Cerebellar cortex (tissue), 1 donor: Measurements from ENCODE around the gene ATXN2.

Experiments used
- DNase-seq: peaks from one replicate; pipeline ENCODE4 v3.0.0-alpha.2; 2015; ENCODE audit warnings: low spot score

The ATXN2 gene

GRCh38 chr12:111417784-111418593 is 181.1 kb downstream of the ATXN2 start:
- DNase-seq: no peak

DNA sequence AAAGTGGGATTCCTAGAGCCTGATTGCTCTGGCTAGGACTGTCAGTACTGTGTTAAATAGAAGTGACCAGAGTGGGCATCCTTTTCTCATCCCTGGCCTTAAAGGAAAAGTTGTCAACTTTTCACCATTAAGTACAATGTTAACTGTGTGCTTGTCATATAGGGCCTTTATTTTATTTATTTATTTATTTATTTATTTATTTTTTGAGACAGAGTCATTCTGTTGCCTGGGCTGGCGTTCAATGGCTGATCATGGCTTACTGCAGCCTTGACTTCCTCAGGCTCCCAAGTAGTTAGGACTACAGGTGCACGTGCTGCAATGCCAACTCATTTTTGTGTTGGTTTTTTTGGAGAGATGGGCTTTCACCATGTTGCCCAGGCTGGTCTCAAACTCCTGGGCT is 181.8 kb downstream of the ATXN2 start:
- no peak for DNase-seq

DNA sequence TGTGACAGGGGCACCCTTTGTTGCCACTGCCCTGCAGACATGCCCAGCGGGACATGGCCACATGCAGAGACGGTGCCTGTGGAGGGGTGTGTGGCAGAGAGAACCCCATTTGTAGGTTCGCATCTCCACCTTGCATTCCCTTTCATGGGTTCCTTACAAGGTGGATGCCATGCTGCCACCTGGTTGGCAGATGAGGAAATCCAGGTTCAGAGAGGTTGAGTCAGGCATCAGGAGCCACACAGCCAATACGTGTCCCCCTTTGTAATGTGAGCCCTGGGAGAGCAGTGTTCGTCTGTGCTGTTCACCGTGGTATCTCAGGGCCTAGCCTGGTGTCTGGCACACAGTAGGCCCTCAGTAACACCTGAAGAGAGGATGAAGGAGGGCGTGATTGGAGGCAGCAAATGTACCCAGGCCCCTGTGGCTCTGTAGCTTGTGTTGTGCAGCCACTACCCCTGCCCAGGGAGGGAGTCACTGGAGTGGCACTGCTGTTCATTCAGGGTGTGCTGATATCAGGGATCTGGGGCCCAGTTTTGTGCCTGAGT is 184.3 kb downstream of the ATXN2 start:
- no peak for DNase-seq

- DNase-seq: no peak
These were observed 185.6 kb downstream of the ATXN2 start for GRCh38 chr12:111413442-111414086.

DNA sequence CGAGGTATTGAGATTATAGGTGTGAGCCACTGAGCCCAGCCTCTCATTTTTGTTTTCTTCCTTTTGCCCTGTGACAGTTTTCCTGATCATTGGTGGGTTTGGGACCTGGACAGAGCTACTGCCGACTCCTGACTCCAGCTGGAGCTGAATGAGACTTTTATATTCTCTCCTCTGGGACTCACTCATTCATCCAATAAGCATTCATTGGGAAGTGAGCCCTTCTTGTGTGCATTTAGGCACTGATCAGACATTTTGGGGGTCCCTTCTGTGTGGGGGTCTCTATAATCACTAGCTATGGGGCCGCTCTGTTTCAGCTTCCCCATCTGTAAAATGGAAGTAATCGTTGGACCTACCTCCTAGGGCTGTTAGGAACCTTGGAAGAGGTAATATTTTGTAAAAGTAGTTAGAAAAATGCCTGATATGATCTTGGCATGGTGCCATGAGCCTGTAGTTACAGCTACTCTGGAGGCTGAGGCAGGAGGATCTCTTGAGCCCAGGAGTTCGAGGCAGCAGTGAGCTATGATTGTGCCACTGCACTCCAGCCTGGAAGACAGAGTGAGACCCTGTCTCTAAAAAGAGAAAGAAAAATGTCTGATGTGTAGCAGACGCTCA is 186.2 kb downstream of the ATXN2 start:
- no peak for DNase-seq

- no peak for DNase-seq
These were observed 186.9 kb downstream of the ATXN2 start for GRCh38 chr12:111412007-111412829.

DNA sequence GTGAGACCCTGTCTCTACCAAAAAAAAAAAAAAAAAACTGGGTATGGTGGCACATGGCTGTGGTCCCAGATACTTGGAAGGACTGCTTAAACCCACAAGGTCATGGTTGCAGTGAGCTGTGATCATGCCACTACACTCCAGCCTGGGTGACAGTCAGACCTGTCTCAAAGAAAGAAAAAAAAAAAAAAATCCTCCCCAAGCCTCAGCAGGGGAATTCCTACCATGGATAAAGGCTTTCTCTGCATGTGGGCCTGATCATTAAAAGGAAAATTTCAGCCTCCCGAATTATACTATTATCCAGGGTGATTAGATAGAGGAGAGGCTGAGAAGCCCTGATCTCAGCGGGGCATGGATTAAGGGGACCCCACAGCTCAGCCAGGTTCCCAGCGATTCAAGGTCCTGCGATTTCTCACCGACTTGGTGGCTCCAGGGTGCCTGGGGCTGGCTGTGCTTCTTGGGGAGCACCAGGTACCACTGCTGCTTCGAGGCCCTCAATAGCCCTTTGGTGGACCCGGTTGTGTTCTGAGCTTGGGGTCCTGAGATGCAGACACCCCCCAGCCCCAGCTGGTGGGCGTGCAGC is 187.8 kb downstream of the ATXN2 start:
- no peak for DNase-seq

GRCh38 chr12:111410431-111411184 is 188.5 kb downstream of the ATXN2 start:
- no peak for DNase-seq

DNA sequence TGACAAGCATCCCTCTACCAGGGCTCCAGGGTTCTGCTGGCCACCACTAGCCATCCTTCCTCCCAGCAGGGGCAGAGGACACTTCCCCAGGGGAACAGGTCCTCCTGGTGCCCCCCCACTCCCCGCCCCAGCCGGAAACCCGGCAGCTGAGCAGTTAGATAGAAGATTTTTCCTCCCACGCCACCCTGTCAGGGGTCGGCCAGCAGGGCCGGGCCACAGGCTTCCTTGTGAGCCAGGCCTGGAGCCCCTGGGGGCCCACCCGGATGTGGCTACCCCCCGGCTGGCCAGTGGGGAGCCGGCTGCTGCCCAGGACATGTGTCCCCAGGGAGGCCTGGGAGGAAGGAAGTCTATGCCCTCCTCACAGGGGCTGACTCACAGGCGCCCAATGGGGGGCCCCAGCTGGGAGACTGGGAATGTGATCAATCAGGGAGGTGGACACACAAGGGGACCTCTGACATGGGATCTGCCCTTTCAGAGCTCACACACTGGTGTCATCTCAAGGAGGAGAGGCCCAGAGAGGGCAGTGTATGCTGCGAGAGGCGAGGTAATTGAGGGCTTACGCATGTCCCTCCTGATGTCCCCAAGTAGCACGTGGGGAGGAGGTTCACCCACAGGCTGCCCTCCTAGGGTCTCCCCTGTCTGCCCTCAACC is 189.2 kb downstream of the ATXN2 start:
- DNase-seq: no peak

DNA sequence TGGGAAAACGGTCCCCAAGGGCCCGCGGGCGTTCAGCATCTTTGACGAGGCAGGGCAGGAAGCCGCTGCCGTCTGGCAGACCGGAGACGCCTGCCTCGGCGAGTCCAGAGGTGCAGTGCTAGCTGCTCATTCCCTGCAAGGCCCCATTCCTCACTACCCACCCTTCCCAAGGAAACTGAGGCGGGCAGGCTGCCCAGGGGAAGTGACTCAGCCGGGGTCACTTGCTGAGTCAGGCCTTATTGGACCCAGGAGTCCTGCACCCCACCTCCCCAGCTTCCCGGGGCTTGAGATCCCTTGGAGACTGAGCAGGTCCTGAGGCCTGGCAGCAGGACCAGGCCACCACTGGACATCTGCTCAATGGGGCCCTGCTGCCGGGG is 189.7 kb downstream of the ATXN2 start:
- DNase-seq: no peak

- DNase-seq: no peak
These were observed 190.3 kb downstream of the ATXN2 start for GRCh38 chr12:111408686-111409402.

DNA sequence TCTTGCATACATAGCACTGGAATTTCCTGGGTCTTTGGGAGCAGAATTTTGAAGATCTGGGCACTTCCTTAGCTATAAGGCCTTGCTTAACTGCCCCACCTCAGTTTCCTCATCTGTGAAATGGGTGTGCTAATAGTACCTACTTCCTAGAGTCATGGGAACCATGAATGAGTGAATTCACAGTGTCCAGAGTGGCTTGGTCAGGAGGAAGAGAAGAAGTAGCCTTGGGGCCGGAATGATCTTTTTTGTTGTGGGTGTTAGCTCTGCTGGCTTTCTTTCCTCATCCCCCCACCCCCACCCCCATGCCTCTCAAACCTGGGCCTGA is 191.0 kb downstream of the ATXN2 start:
- DNase-seq: no peak

DNA sequence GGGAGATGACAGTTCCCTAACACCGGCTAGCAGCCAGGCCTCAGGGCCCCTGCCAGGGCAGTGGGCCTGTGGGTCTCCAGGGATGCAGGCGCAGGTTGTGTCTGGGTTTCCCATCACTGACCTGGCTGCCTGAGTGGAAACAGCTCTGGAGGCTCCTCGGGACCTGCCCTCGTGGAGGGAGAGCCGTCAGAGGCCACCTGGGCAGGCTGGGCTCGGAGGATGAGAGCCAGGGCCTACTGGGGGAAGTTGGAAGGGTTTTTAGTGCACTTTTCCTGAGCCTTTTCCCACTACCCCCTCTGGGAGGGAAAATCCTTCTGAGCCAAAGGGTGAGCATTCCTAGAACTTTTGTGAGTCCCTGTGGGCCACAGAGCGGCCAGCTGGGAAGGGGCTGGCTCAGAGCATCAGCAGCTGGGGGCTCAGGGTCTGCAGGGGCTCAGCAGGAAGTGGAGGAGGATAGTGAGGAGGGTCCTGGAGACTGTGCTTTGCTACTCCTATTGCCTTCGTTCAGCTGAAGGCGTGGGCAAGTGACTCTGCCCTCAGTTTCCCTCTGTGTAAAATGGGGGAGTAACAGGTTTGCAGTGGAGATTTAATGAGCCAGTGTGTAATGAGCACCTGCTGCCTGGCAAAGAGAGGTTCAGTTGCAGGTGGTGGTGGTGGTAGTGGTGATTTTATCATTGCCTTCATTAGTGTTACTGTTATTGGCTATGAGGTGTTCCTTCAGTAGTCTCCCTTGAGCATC is 191.6 kb downstream of the ATXN2 start:
- no peak for DNase-seq

DNA sequence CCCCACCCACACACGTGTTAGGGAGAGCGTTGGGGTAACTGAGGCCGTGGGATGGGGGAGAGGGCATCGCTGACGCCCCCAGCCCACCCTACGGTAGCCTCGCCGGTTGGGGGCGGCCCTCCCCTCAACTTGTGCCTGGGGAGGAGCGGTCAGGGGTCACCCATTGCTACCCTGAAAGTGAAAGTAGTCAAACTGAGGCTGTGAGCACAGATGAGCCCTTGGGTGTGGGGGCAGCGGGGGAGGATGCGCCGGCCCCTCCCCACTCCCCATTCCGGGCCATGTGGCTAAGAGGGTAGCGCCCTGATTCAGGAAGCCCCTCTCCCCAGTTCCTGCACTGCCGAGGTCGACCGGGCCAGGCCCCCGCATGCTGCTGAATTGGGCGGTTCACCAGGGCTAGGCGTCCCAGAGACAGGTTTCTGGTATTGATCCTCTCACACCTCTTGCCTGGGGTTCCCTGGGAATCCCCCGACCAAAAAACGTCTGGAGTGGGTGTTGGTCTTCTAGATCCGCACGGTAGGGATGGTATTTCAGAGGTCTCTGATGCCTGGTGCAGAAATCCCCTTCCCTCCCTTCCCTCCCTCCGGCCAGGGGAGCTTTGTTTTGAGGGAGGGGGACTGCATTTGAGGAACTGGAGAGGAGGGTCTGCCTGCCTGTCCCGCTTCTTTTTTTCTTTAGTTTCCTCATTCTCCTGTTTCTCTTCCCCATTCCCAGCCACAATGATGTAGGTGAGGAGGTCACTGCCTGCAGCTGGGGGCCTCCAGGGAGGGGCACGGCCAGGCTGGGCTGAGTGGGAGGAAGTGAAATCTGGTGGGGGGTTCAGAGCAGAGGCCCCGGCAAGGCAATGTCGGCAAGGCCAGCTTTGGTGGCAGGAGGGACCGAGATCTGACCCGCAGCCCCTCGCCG is 192.4 kb downstream of the ATXN2 start:
- DNase-seq: no peak

DNA sequence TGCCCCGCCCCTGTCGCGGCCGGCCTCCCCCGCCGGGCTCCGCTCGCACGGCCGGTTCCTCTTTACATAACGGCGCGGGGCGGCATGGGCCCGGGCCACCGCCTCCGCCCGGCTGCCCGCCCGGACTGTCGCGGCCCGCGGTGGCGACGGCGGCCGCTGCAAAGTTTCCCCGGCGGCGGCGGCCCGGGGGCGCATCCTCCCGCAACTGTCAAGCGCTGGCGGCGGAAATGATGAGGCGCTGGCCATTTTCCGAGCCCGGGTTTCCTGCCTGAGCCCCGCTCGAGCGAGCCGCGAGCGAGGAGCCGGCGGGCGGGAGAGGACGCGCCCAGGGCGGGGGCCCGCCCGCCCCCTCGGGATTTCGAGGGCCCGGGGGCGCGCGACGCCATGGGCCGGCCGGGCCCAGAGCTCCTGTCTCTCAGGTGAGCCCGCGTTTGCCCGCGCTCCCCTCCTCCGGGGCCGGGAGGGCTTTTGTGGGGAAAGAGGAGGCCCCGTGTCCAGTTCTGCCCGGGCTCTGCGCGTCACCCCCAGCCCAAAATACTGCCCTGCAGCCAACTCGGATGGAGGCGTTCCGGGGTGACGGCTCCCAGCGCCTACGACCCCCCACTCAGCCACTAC is 193.1 kb downstream of the ATXN2 start, which contains the start of gene SH2B3:
Gene SH2B3, plus strand, starts transcription at position 65 of the 615 bp plus-strand sequence. CDS start 12,223 bp downstream, outside the sequence.
- DNase-seq: no peak

GRCh38 chr12:111405149-111405858 is 193.8 kb downstream of the ATXN2 start:
- peak; percentile 91 for DNase-seq
